Choroid plexus epithelial cell (primary cell): ENCODE measurements around the gene RHOD.

ENCODE experiments used
- DNase-seq: peaks from one replicate; pipeline ENCODE4 v3.0.0-alpha.2; 2010; ENCODE audit warnings: low read depth
- H3K4me3 ChIP-seq: 2 replicates; pipeline ENCODE4 v1.5.1; 2011; ENCODE audit warnings: low read depth, mild to moderate bottlenecking, control low read depth, low read length, moderate library complexity
- TF ChIP-seq, protein P1 (sequence below): conservative IDR thresholded peaks from 2 replicates; pipeline ENCODE4 v1.5.1; 2011; ENCODE audit warnings: low read depth, mild to moderate bottlenecking, control low read depth, inconsistent platforms, low read length, moderate library complexity

The RHOD gene

DNA sequence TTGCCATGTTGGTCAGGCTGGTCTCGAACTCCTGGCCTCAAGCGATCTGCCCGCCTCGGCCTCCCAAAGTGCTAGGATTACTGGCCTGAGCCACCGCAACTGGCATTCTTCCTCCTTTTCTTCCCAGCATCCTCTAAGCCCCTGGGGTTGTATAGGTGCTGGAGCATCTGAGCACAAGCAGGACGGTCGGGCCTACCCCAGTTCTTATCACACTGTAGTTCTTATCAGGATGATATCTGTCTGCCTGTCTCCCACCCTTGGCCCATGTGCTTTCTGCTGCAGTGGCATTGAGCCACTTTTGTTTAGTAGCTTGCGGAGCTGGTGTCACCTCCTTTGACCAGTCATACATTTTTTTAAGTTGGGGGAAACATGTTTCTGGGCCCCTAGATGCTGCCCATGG, 1.9 kb downstream of the RHOD start:
- no peak for DNase-seq
- no peak overlapping the region for H3K4me3 ChIP-seq
- TF ChIP-seq, protein P1, sequence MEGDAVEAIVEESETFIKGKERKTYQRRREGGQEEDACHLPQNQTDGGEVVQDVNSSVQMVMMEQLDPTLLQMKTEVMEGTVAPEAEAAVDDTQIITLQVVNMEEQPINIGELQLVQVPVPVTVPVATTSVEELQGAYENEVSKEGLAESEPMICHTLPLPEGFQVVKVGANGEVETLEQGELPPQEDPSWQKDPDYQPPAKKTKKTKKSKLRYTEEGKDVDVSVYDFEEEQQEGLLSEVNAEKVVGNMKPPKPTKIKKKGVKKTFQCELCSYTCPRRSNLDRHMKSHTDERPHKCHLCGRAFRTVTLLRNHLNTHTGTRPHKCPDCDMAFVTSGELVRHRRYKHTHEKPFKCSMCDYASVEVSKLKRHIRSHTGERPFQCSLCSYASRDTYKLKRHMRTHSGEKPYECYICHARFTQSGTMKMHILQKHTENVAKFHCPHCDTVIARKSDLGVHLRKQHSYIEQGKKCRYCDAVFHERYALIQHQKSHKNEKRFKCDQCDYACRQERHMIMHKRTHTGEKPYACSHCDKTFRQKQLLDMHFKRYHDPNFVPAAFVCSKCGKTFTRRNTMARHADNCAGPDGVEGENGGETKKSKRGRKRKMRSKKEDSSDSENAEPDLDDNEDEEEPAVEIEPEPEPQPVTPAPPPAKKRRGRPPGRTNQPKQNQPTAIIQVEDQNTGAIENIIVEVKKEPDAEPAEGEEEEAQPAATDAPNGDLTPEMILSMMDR, result no peak

DNA sequence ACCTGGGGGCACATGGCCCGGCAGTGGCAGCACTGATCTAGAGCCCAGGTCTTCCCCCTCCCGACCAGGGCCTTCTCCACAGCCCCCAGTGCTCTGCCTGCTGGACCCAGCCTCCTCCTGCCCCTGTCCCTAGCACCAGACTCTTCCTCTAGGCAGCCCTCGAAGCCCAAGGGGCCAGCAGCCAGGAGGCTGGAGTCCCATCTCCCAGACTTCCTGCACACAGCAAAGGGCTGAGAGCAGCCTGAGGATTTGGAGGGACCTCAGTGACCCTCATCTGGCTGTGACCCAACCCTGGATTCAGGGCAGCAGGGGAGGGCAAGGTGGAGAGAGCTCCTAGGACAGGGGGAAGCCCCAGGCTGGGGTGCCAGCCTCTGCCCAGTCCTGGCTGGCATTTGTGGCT, 3.0 kb downstream of the RHOD start:
- no peak overlapping the region for H3K4me3 ChIP-seq
- DNase-seq, result no peak
- TF ChIP-seq, protein P1, result no peak

DNA sequence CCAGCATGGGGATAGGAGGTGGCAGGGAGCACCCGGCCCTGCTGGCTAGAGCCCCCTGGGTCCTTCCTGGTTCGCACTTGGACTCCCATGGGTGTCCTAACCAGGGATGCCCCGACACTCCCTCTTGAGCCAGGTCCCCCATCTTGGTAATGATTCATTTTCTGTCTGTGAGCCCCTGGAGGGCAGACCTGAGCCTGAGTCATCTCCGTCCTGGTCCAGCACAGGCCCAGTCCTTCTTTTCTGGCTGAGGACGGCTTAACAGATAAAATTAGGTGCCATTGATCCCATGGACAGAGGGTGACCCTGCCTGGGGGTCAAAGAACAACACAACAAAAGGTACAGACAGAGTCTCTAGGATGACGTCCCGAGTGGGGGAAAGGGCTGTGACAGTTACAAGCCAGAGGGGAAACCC, 3.5 kb downstream of the RHOD start:
- TF ChIP-seq, protein P1, result peak; percentile 32
- peak; percentile 57 for DNase-seq
- H3K4me3 ChIP-seq, result no peak overlapping the region

DNA sequence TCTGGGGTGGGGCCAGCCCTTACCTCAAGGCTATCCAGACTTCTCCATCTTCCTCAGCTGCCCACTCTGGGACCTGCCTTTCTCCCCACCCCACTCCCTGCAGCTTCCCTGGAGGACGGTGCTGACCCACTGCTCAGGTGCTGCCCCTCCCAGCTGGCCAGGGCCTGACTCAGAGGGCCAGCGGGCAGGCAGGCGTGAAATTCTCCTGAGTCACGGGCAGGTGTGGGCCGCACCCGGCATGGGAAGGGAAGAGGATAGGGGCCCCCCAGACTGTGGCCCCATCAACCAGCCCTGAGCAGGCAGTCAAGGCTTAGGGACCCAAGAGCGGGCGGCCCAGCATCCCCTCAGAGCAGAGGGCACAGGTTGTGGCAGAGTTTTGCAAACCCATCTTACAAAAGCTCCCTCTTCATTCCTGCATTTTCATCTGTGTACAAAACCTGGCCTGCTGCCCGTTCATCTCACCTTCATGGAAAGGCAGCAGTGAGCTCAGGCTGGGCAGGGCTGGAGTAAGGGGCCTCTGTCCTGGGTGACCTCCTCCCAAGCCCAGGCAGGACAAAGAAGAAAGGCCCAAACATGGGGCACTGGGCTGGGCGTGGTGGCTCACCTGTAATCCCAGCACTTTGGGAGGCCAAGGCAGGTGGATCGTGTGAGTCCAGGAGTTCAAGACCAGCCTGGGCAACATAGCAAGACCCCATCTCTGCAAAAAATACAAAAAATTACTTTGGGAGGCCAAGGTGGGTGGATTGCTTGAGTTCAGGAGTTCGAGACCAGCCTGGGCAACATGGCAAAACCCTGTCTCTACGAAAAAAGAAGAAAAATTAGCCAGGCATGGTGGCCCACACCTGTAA, 6.1 kb downstream of the RHOD start:
- TF ChIP-seq, protein P1, result no peak
- H3K4me3 ChIP-seq, result no peak overlapping the region
- no peak for DNase-seq

DNA sequence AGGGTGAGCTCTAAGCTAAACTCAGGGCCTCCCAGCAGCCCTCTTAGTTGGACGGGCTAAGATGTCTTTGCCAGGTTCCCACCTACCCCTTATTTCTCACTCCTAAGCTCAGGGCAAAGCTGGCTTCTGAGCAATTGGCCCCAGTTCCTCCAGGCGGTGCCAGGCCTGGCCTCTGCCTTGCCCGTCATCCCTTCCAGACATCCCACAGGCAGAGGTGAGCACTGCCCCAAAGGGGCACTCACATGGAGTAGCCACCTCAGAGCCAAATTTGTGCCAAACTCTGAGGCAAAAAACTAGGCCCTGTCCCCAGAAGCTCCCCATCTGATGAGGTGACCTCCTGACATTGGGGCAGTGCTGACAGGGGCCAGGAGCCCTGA, 9.7 kb downstream of the RHOD start:
- no peak overlapping the region for H3K4me3 ChIP-seq
- no peak for DNase-seq
- TF ChIP-seq, protein P1, result no peak

DNA sequence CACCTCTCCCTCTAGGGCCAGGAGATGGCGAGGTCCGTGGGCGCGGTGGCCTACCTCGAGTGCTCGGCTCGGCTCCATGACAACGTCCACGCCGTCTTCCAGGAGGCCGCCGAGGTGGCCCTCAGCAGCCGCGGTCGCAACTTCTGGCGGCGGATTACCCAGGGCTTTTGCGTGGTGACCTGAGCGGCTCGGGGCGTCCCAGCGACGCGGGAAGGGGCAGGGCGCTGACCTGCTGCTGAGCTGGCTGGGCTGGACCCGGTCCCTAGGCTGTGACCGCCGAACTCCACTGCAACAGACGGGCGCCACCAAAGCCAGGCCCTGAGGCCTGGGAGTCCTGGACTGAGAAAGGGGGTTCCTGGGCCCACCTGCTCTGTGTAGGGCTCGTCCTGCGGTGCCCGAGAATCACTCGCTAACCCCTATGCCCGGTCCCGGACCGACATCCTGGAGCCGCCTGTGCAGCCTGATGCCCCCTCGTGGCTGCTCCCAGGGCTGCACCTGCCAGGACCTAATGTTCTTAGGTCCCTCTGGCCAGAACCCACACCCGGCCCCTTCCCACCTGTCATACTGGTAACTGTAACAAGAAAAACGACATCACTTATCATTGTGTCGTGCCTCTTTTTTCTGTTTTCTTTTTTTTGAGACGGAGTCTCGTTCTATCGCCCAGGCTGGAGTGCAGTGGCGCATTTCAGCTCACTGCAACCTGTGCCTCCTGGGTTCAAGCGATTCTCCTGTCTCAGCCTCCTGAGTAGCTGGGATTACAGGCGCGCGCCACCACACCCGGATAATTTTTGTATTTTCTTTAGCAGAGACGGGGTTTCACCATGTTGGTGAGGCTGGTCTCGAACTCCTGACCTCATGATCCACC, 15.0 kb downstream of the RHOD start:
- no peak overlapping the region for H3K4me3 ChIP-seq
- TF ChIP-seq, protein P1, result peak; percentile 89

More for the DNA sequence above, 15.0 kb downstream of the RHOD start:
- DNase-seq, result peak; percentile 74
